CD4-positive, CD25-positive, alpha-beta regulatory T cell (primary cell): ENCODE results near the gene CAPN15. TPM values are rescaled to one million over a fixed set of nuclear protein-coding genes. Genes with fewer than 3 reads are reported as not detected.

Experiments
- ATAC-seq, 2 donors: fragments of 150-1000 bp; cut with Tn5 transposase; one replicate each; pipeline ENCODE4 v1.10.0; 2021; ENCODE audit warnings: low read depth in 2 of 2, moderate number of reproducible peaks in 2 of 2, moderate library complexity in 1 of 2
- DNase-seq, 3 donors: peaks; one replicate each; pipeline versions ENCODE4 v3.0.0 to v3.0.0-alpha.2; 2012 to 2022; ENCODE audit warnings: mixed read lengths in 1 of 3
- H3K27ac ChIP-seq: one replicate; pipeline ENCODE4 v1.7.0; 2013; ENCODE audit warnings: mild to moderate bottlenecking, low read length; ENCODE audit not compliant: insufficient read depth, poor library complexity, severe bottlenecking
- H3K27me3 ChIP-seq: one replicate; pipeline ENCODE4 v1.7.0; 2013; ENCODE audit warnings: low read length; ENCODE audit not compliant: control insufficient read depth, insufficient read depth
- H3K36me3 ChIP-seq: one replicate; pipeline ENCODE4 v1.7.0; 2013; ENCODE audit warnings: mild to moderate bottlenecking, low read length, moderate library complexity; ENCODE audit not compliant: control insufficient read depth, insufficient read depth
- H3K4me1 ChIP-seq: 2 replicates; pipeline ENCODE4 v1.7.0; 2013; ENCODE audit warnings: mild to moderate bottlenecking, low read length; ENCODE audit not compliant: insufficient read depth, control insufficient read depth, poor library complexity, severe bottlenecking
- H3K4me3 ChIP-seq: one replicate; pipeline ENCODE4 v1.7.0; 2013; ENCODE audit warnings: low read depth, mild to moderate bottlenecking, low read length, moderate library complexity
- H3K9me3 ChIP-seq, 2 experiments: 1 replicate in 1 of 2; 2 replicates in 1 of 2; pipeline ENCODE4 v1.7.0; 2013; ENCODE audit warnings: low read length in 2 of 2, mild to moderate bottlenecking in 1 of 2, moderate library complexity in 1 of 2; ENCODE audit not compliant: control insufficient read depth in 2 of 2
- H3K27ac Mint-ChIP-seq, 3 donors: one replicate each; pipeline ENCODE4 v1.8.0; 2020 to 2022; ENCODE audit warnings: mild to moderate bottlenecking in 3 of 3, mixed read lengths in 3 of 3, moderate library complexity in 2 of 3
- H3K27me3 Mint-ChIP-seq: one replicate; pipeline ENCODE4 v1.8.0; 2022; ENCODE audit warnings: mild to moderate bottlenecking, mixed read lengths
- H3K36me3 Mint-ChIP-seq: one replicate; pipeline ENCODE4 v1.8.0; 2020; ENCODE audit warnings: mixed read lengths
- H3K4me1 Mint-ChIP-seq, 4 donors: one replicate each; pipeline ENCODE4 v1.8.0; 2020 to 2022; ENCODE audit warnings: mixed read lengths in 4 of 4, mild to moderate bottlenecking in 1 of 4
- H3K4me3 Mint-ChIP-seq, 4 donors: one replicate each; pipeline ENCODE4 v1.8.0; 2020 to 2022; ENCODE audit warnings: mild to moderate bottlenecking in 4 of 4, mixed read lengths in 4 of 4, moderate library complexity in 3 of 4
- H3K9me3 Mint-ChIP-seq, 7 donors: one replicate each; pipeline ENCODE4 v1.8.0; 2020 to 2022; ENCODE audit warnings: mixed read lengths in 7 of 7, mild to moderate bottlenecking in 3 of 7, moderate library complexity in 2 of 7
- polyA plus RNA-seq, 4 donors: library from polyadenylated mRNA; unstranded; fragments of 300-500 nt; fragmentation: Illumina TruSeq; gene quantifications; one replicate each; pipeline ENCODE4 v1.2.3, GENCODE V29; 2021
- total RNA-seq: library from RNA; stranded (reverse); gene quantifications from one replicate; pipeline ENCODE4 v1.2.3, GENCODE V29; 2022

CAPN15 gene
- total and polyA plus RNA-seq, 5 donors from 2014 or later, result 3.0 to 82.6 (median 5.8) TPM

- Histone ChIP-seq H3K4me1 (peaks cover 29% of the 10 kb centered on the region), H3K27me3 (no peaks in the 10 kb centered on the region), H3K36me3 (no peaks in the 10 kb centered on the region), H3K9me3 (no peaks in the 10 kb centered on the region), H3K4me3 (no peak overlapping the region), H3K27ac (no peak overlapping the region)
- no peak for DNase-seq
- no peaks in the 10 kb centered on the region for H3K36me3 Mint-ChIP-seq
- H3K4me3 Mint-ChIP-seq, result peak overlapping the region in 2 of 4 donors; percentile 54 to 94
- no peaks in the 10 kb centered on the region for H3K27me3 Mint-ChIP-seq
- peaks cover 0 to 27% (median 4%) of the 10 kb centered on the region in 4 donors for H3K4me1 Mint-ChIP-seq
- no peaks in the 10 kb centered on the region for H3K9me3 Mint-ChIP-seq
- no peak for ATAC-seq
- no peak overlapping the region for H3K27ac Mint-ChIP-seq
Observed at GRCh38 chr16:531494-532125, 4.1 kb downstream of the CAPN15 start.

DNA sequence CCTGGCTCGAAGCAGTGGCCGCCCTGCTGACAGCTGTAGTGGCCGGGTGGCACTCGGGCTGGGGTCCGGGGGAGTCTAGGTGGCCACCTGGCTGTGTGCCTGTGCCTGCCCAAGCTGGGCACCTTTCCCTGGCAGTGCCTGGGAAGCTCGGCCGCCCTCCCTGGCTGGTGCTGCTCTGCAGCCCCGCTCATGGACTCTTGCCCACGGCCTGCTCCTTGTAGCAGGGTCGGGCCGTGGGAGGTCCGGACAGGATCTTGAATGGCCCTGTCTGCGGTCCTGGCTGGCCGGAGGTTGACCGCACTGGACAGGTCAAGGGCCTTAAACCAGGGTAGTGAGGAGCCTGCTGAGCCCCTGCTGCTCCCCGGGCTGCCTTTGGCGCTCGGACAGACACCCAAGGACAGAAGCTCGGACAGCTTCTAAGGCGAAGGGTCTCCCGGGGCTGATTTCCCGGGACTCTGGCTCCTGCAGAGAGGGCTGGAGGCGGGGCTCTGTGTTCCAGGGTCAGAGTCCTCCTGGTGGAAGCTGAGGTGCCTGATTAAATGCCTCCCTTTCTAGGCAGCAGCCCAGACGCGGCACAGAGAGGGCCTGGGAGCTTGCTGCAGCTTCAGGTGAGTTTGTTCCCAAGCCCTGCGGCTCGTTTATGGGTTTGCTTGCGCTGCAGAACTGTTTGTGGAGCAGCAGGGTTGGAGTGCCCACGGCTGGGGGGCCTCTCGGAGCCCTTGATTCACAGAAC is 6.0 kb downstream of the CAPN15 start:
- ATAC-seq, result no peak
- Mint-ChIP-seq H3K4me1 (peaks cover 0 to 23% (median 2%) of the 10 kb centered on the region in 4 donors), H3K9me3 (no peaks in the 10 kb centered on the region)

DNA sequence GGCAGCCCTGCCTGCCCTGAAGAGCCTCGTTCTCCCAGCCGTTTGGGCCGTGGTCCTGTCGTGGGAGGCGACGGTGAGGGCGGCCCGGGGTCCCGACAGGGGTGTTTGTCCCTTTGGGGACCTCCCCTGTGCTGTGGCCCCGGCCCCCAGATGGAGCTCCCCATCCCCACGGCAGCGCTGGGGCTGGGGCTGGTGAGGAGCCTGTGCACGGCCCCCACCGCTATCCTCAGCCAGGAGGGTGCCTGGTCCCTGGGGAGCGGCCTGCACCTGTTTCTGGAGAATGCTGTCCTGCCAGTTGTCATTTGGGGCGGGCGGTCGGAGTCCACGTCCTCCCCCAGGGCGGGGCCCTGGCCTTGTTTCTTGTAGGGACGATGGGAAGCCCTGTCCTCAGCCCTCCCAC is 6.6 kb downstream of the CAPN15 start:
- Mint-ChIP-seq H3K36me3 (no peaks in the 10 kb centered on the region), H3K9me3 (no peaks in the 10 kb centered on the region), H3K4me3 (no peak overlapping the region), H3K27ac (no peak overlapping the region), H3K4me1 (peaks cover 0 to 19% (median under 1%) of the 10 kb centered on the region in 4 donors), H3K27me3 (no peaks in the 10 kb centered on the region)
- Histone ChIP-seq H3K36me3 (no peaks in the 10 kb centered on the region), H3K4me1 (peaks cover 15% of the 10 kb centered on the region), H3K27me3 (no peaks in the 10 kb centered on the region), H3K4me3 (no peak overlapping the region), H3K9me3 (no peaks in the 10 kb centered on the region), H3K27ac (no peak overlapping the region)
- DNase-seq (no peak), ATAC-seq (no peak)

More for the DNA sequence above, 6.0 kb downstream of the CAPN15 start:
- H3K27ac Mint-ChIP-seq, result no peak overlapping the region
- Histone ChIP-seq H3K4me3 (no peak overlapping the region), H3K4me1 (peaks cover 21% of the 10 kb centered on the region), H3K27ac (no peak overlapping the region), H3K9me3 (no peaks in the 10 kb centered on the region), H3K27me3 (no peaks in the 10 kb centered on the region), H3K36me3 (no peaks in the 10 kb centered on the region)
- no peaks in the 10 kb centered on the region for H3K27me3 Mint-ChIP-seq
- no peak for DNase-seq
- H3K36me3 Mint-ChIP-seq, result no peaks in the 10 kb centered on the region
- H3K4me3 Mint-ChIP-seq, result peak overlapping the region in 1 of 4 donors; percentile 7

DNA sequence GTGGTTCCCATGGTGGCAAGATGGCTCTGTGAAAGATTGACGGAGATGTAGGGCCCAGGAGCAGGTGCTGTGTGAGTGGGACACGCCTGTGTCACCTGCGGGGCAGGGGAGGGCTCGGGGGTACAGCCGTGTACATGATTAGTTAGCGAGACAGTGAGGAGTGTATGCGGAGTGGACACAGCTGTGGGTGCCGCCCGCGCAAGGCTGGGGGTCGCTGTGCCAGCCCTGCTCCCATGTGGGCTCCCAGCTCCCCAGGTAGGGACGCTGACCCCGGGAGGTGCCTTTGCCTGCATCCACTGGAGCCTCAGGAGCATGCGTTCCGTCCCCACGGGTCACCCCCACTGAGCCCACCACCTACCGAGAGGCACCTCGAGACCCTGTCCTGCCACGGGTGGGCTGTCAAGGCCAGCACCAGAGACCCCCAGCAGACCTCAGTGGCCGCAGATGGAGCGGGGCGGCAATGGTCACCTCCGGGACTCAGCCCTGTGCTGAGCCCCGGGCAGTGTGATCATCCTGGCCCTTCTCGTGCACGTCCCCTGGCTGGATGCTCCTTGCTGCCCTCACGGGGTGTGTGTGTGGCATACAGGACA is 7.4 kb downstream of the CAPN15 start:
- ATAC-seq (no peak), DNase-seq (no peak)
- no peaks in the 10 kb centered on the region for H3K9me3 ChIP-seq
- H3K27me3 Mint-ChIP-seq, result no peaks in the 10 kb centered on the region
- no peaks in the 10 kb centered on the region for H3K27me3 ChIP-seq
- no peak overlapping the region for H3K27ac Mint-ChIP-seq
- peaks cover 0 to 11% (median under 1%) of the 10 kb centered on the region in 4 donors for H3K4me1 Mint-ChIP-seq
- peaks cover 7% of the 10 kb centered on the region for H3K4me1 ChIP-seq
- H3K27ac ChIP-seq, result no peak overlapping the region
- H3K36me3 ChIP-seq, result no peaks in the 10 kb centered on the region
- no peaks in the 10 kb centered on the region for H3K36me3 Mint-ChIP-seq
- no peak overlapping the region for H3K4me3 Mint-ChIP-seq
- H3K9me3 Mint-ChIP-seq, result no peaks in the 10 kb centered on the region
- H3K4me3 ChIP-seq, result no peak overlapping the region

GRCh38 chr16:535446-536405 is 8.2 kb downstream of the CAPN15 start:
- H3K4me1 ChIP-seq, result no peaks in the 10 kb centered on the region
- H3K4me1 Mint-ChIP-seq, result peaks cover 0 to 6% (median 0%) of the 10 kb centered on the region in 4 donors
- H3K4me3 Mint-ChIP-seq, result no peak overlapping the region
- no peak overlapping the region for H3K27ac Mint-ChIP-seq
- H3K9me3 ChIP-seq, result no peaks in the 10 kb centered on the region
- H3K27me3 ChIP-seq, result no peaks in the 10 kb centered on the region
- H3K9me3 Mint-ChIP-seq, result no peaks in the 10 kb centered on the region
- no peak overlapping the region for H3K27ac ChIP-seq
- no peaks in the 10 kb centered on the region for H3K36me3 ChIP-seq
- H3K4me3 ChIP-seq, result no peak overlapping the region
- DNase-seq, result no peak
- no peaks in the 10 kb centered on the region for H3K27me3 Mint-ChIP-seq
- peak in 1 of 2 donors; percentile 36 for ATAC-seq
- H3K36me3 Mint-ChIP-seq, result no peaks in the 10 kb centered on the region

DNA sequence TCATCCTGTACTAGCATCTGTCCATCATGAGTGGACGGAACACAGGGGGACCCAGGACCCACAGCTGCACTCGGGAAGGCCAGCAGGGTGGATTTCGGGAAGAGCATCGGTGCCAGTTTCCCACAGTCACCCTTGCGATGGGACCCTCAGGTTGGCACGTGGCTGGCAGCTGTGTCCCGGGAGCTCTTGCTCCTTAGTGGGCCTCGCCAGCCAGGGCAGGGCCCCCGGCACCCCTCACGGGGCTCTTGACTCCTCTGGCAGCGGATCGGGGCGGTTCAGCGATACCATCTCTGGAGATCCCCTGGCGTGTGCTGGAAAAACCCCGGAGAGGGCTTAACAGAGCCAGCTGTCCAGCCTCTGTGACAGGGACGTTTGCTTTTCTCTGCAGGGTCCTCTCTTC is 9.2 kb downstream of the CAPN15 start:
- no peak overlapping the region for H3K27ac ChIP-seq
- Mint-ChIP-seq H3K9me3 (no peaks in the 10 kb centered on the region), H3K4me1 (peaks cover 0 to 4% (median 0%) of the 10 kb centered on the region in 4 donors), H3K27me3 (no peaks in the 10 kb centered on the region), H3K4me3 (no peak overlapping the region), H3K27ac (no peak overlapping the region), H3K36me3 (no peaks in the 10 kb centered on the region)
- H3K36me3 ChIP-seq, result no peaks in the 10 kb centered on the region
- no peaks in the 10 kb centered on the region for H3K27me3 ChIP-seq
- no peak overlapping the region for H3K4me3 ChIP-seq
- H3K9me3 ChIP-seq, result no peaks in the 10 kb centered on the region
- H3K4me1 ChIP-seq, result no peaks in the 10 kb centered on the region
- DNase-seq (no peak), ATAC-seq (no peak)
